ENCODE measurements around the gene NEGR1.
"Not testable (repeated sequence)": the region's sequence is repeated elsewhere in the genome, so short reads cannot be mapped to it uniquely, and the experiment has no call there.

The NEGR1 gene

DNA sequence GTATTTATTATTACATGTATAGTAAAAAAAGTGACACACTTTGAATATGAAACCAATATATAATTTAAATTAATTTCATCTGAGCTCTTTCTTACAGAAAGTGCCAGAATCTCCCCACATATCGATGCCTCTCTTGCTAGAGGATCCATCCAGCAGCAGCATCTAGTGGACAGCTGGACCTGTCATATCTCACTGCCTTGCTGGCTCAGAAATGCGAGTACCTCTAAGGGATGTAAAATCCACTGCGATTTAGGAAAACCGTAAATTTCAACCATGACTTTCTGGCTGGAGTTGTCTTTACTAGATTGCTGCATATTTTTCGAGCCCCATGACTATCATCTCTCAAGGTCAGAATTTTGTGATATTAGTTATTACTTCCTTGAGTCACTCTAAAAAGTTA is 333.8 kb downstream of the NEGR1 start:
- Histone ChIP-seq H3K9ac (ENCODE audit: low read depth, low read length) (no peak overlapping the region), H3K36me3 (ENCODE audit: insufficient read depth, low read length) (no peaks in the 10 kb centered on the region), H3K9me3 (ENCODE audit: control insufficient read depth, insufficient read depth, low read length) (no peaks in the 10 kb centered on the region), H3K4me1 (ENCODE audit: insufficient read depth, low read length) (no peaks in the 10 kb centered on the region)

DNA sequence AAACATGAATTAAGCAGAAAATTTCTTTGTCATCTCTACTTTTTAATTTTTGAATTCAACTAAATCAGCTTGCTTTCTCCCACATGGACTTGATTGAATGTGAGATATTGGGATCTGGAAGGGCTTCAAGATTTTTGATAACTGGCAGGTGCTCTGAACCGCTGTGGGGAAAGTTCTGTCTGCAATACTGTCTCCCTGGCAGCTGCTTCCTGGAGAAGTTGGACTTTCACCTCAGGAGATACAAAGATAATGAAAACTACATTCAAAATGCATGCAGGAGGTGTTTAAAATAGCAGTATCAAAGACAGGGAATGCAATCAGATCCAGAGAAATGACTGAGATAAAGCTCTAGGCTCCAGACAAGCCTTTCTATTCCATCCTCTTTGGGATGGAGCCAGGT is 338.3 kb downstream of the NEGR1 start:
- H3K4me1 ChIP-seq (ENCODE audit: insufficient read depth, low read length) = no peaks in the 10 kb centered on the region
- no peaks in the 10 kb centered on the region for H3K9me3 ChIP-seq (ENCODE audit: control insufficient read depth, insufficient read depth, low read length)

DNA sequence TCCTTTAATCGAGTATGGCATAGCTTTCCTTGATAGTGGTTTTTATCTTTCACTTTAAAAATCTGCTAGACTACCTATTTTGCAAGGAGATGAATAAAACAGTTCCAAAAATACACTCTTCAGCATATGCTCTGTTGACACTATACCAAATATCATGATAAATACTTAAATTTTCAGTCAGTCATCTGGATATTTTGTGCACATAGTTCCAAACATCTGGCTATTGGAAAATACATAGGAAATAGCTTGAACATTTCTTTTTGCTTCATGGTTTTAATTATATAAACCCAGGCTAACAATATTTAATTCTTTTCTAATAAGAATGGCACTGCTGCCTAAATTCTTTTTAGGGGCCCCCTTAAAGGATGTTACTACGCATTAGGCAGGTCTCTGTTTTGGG is 342.1 kb downstream of the NEGR1 start:
- Histone ChIP-seq H3K4me1 (ENCODE audit: insufficient read depth, low read length) (no peaks in the 10 kb centered on the region), H3K9ac (ENCODE audit: low read depth, low read length) (no peak overlapping the region), H3K9me3 (ENCODE audit: control insufficient read depth, insufficient read depth, low read length) (no peaks in the 10 kb centered on the region), H3K36me3 (ENCODE audit: insufficient read depth, low read length) (no peaks in the 10 kb centered on the region)

More for the DNA sequence above, 338.3 kb downstream of the NEGR1 start:
- Histone ChIP-seq H3K36me3 (ENCODE audit: insufficient read depth, low read length) (no peaks in the 10 kb centered on the region), H3K9ac (ENCODE audit: low read depth, low read length) (no peak overlapping the region)

DNA sequence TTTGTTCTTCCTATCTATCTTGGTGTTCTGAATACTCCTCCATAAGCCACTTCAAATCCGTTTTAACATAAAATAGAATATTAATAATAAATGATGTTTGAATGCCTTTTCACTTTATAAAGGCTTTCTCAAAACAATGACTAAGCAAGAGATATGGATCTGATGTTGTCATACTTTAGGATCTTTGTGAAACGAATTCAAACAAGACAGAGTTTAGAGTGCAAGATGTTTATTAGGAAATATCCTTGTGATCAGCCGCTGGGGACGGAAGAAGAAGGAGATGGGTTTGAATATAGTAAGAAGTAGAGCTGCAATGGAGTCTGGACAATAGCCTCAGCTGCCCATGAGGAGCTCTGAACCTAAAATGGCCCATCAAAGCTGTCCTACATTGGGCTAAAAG is 351.8 kb downstream of the NEGR1 start:
- Histone ChIP-seq H3K36me3 (ENCODE audit: insufficient read depth, low read length) (no peaks in the 10 kb centered on the region), H3K9me3 (ENCODE audit: control insufficient read depth, insufficient read depth, low read length) (no peaks in the 10 kb centered on the region), H3K9ac (ENCODE audit: low read depth, low read length) (no peak overlapping the region), H3K4me1 (ENCODE audit: insufficient read depth, low read length) (no peaks in the 10 kb centered on the region)

DNA sequence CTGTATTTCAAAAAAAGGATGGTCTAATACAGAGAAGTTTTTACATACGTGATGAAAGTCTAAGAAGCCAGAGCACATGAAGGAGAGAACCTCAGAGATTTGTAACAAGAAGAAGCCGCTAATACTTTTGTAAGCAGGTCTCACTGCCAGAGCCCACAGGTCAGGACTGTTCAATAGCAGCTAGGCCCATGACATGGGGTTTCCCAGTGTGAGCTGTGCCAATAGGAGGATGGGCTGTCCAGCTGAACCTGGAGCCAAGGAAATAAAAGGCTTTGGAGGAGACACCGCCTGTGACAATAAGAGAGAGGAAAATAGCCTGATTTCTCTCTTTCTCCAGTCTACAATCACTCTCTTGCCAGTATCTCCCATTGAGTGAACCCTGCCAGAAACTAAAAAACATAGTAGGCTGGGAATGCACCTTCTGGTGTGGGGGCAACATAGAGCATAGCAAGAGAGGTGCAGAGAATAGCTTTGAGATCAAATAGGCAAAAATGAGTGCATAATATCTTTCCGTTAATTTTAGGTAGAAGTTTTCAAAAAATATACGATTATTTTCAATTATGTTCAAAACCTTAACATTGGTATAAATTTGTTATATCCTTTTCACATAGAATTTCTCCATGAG is 360.3 kb downstream of the NEGR1 start:
- no peaks in the 10 kb centered on the region for H3K4me1 ChIP-seq (ENCODE audit: insufficient read depth, low read length)
- H3K9ac ChIP-seq (ENCODE audit: low read depth, low read length) = no peak overlapping the region
- H3K9me3 ChIP-seq (ENCODE audit: control insufficient read depth, insufficient read depth, low read length) = no peaks in the 10 kb centered on the region
- no peaks in the 10 kb centered on the region for H3K36me3 ChIP-seq (ENCODE audit: insufficient read depth, low read length)

DNA sequence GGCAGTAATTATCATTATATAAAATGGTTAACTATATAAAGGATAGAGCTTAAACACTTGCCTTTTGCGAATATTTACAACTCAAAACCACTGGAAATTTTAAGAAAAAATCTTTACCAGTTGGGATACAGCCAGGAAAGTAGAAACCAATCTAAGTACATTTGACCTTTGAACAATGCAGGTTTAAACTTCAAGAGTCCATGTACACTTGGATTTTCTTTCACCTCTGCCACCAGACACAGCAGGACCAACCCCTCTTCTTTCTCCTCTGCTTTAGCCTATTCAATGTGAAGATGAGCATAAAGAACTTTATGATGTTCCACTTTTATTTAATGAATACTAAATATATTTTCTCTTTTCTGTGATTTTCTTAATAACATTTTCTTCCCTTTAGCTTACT is 361.1 kb downstream of the NEGR1 start:
- Histone ChIP-seq H3K9me3 (ENCODE audit: control insufficient read depth, insufficient read depth, low read length) (no peaks in the 10 kb centered on the region), H3K4me1 (ENCODE audit: insufficient read depth, low read length) (no peaks in the 10 kb centered on the region), H3K36me3 (ENCODE audit: insufficient read depth, low read length) (no peaks in the 10 kb centered on the region), H3K9ac (ENCODE audit: low read depth, low read length) (no peak overlapping the region)

DNA sequence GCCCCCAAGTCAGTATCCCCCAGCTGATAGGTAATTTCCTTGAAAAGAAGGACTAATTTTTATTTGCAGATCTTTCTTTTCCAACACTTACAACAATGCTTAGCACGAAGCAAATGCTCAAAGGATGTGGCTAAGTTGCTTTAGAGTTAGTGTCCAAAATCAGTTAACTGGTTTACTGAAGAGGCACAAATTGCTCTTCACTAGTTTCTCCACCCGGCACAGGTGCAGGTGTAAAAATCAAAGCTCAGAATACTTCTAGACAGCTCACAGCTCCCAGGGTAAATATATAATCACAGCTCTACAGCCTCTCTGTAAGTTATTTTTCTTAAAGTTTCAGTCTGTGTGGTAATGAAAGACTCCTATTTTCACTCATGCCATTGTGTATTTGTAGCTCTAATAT is 361.8 kb downstream of the NEGR1 start:
- Histone ChIP-seq H3K9ac (ENCODE audit: low read depth, low read length) (no peak overlapping the region), H3K36me3 (ENCODE audit: insufficient read depth, low read length) (no peaks in the 10 kb centered on the region), H3K4me1 (ENCODE audit: insufficient read depth, low read length) (no peaks in the 10 kb centered on the region), H3K9me3 (ENCODE audit: control insufficient read depth, insufficient read depth, low read length) (no peaks in the 10 kb centered on the region)

DNA sequence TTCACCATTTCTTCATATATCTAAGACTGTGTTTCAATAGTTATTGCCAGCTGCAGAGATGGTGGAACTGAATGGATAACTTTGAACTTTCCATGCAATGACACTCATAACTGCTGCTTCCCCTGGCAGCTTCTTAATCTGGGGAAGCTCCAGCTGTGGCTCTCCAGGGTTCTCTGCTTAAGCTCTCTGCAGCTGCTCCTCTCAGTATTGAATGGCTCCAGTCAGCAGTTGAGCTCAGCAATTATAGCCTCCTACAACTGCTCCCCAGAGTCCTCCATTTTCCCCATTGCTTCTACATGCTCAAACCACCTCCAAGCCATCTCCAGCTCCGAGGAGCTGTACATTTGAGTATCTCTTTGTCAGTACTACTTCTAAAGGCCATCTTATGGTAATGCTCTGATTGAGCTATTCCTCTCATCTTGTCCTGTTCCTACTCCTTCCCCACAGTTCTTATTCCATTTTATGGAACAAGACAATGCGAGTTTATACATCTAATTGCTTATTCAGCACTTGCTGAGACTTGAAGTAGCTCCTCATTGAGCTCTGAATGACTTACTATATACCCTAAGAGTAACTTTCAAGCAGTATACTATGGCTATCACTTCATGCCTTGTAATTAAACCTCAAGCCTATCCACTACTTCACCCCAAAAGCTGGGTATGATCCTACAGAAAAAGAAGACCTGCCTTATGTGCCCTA is 362.4 kb downstream of the NEGR1 start:
- no peak overlapping the region for H3K9ac ChIP-seq (ENCODE audit: low read depth, low read length)
- no peaks in the 10 kb centered on the region for H3K4me1 ChIP-seq (ENCODE audit: insufficient read depth, low read length)
- H3K36me3 ChIP-seq (ENCODE audit: insufficient read depth, low read length) = no peaks in the 10 kb centered on the region
- H3K9me3 ChIP-seq (ENCODE audit: control insufficient read depth, insufficient read depth, low read length) = no peaks in the 10 kb centered on the region

DNA sequence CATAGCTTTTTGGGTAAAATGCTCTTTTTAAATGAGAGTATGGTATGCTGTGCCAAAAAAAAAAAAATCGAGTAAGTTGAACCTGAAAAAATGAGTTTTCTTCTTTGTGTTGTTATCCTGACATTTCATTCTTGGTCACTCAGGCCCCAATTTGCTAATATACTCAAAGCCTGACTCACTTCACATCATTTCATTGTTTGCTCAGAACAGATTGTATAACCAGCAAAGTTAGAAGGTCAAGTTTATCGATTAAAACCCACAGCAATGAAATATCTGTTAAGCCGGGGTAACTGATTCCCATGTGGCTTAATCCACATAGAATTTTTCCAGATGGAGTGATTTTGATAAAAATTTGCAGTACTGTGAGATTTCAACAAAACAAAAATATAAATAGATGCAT is 363.7 kb downstream of the NEGR1 start:
- Histone ChIP-seq H3K36me3 (ENCODE audit: insufficient read depth, low read length) (no peaks in the 10 kb centered on the region), H3K9me3 (ENCODE audit: control insufficient read depth, insufficient read depth, low read length) (no peaks in the 10 kb centered on the region), H3K4me1 (ENCODE audit: insufficient read depth, low read length) (no peaks in the 10 kb centered on the region), H3K9ac (ENCODE audit: low read depth, low read length) (no peak overlapping the region)

DNA sequence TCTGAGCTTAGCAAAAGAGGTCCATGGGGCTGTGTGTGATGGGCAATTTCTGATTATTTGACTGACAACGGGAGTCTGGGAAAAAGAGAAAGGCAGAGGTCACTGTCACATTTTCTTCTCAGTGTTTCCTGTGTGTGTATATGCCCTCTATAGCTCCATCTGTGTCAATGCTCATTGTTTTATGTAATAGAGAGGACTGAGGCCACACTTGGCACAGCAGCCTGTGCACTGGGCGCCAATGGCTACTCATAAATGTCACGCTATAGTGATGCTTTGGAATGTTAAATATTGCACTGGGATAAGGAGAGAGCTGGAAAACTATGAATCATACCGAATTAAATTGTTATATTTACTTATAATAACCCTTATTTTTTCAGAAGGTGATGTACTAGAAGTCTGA is 365.4 kb downstream of the NEGR1 start:
- no peaks in the 10 kb centered on the region for H3K4me1 ChIP-seq (ENCODE audit: insufficient read depth, low read length)
- no peak overlapping the region for H3K9ac ChIP-seq (ENCODE audit: low read depth, low read length)
- H3K36me3 ChIP-seq (ENCODE audit: insufficient read depth, low read length) = no peaks in the 10 kb centered on the region
- no peaks in the 10 kb centered on the region for H3K9me3 ChIP-seq (ENCODE audit: control insufficient read depth, insufficient read depth, low read length)

DNA sequence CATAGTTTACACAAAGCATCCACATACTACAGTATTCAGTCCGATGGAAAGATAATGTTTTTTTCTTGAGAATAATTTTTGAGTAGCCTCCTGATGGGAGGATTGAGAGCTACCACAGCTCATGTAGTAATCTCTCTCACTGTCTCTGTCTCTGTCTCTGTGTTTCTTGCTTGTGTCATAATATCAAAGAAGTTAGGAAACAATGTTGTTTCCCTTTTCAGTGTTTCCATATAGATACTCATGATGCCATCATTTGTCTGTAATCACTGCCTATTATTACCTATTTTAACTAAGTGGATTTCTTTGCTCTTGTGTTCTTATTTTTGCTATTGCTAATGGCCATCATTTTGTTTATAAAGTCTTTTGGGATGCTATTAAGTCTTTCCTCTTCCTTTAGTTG is 367.7 kb downstream of the NEGR1 start:
- Histone ChIP-seq H3K9ac (ENCODE audit: low read depth, low read length) (no peak overlapping the region), H3K9me3 (ENCODE audit: control insufficient read depth, insufficient read depth, low read length) (no peaks in the 10 kb centered on the region), H3K4me1 (ENCODE audit: insufficient read depth, low read length) (no peaks in the 10 kb centered on the region), H3K36me3 (ENCODE audit: insufficient read depth, low read length) (no peaks in the 10 kb centered on the region)

DNA sequence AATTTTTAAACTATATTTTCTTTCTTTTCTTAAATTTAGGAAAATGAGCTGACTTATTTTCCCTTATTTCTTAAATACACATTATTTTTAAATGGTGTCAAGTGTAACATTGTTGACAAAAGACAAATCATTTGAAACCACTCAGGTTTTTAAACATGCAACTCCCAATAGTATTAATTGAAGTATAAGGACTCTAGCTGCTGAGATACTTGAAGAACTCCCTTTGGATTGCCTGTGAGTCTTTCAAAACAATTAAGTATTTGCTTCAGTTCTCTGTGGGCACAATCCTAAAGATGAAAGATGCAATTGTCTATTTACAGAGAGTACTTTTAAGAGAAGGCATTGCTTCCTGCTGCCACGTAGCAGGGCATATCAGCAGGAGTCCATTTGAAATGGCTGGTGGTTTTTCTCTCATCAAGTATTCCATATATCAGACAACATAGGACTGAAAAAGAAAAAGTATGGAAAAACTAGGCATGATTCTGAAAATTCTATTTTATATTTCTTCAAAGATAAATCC is 373.4 kb downstream of the NEGR1 start:
- Histone ChIP-seq H3K9me3 (ENCODE audit: control insufficient read depth, insufficient read depth, low read length) (no peaks in the 10 kb centered on the region), H3K4me1 (ENCODE audit: insufficient read depth, low read length) (no peaks in the 10 kb centered on the region), H3K36me3 (ENCODE audit: insufficient read depth, low read length) (no peaks in the 10 kb centered on the region), H3K9ac (ENCODE audit: low read depth, low read length) (no peak overlapping the region)

DNA sequence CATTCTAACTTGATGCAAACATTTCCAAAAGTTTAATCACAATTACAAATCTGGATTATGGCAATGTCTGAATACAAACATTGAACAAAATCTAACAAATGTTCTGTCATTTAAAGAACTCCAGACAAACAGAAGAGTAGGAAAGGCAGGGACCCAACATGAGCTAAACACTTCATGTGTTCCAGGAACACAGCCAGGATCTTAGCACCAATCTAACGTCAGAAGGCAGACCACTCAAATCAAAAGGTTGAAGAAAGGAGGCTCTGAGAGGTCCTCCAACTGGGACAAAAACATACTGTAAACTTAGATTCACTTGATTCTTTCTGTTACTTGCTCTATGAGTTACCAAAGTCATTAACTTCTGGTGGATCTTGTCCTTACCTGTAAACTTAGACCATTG is 374.0 kb downstream of the NEGR1 start:
- no peak overlapping the region for H3K9ac ChIP-seq (ENCODE audit: low read depth, low read length)
- H3K4me1 ChIP-seq (ENCODE audit: insufficient read depth, low read length) = no peaks in the 10 kb centered on the region
- no peaks in the 10 kb centered on the region for H3K9me3 ChIP-seq (ENCODE audit: control insufficient read depth, insufficient read depth, low read length)
- no peaks in the 10 kb centered on the region for H3K36me3 ChIP-seq (ENCODE audit: insufficient read depth, low read length)

DNA sequence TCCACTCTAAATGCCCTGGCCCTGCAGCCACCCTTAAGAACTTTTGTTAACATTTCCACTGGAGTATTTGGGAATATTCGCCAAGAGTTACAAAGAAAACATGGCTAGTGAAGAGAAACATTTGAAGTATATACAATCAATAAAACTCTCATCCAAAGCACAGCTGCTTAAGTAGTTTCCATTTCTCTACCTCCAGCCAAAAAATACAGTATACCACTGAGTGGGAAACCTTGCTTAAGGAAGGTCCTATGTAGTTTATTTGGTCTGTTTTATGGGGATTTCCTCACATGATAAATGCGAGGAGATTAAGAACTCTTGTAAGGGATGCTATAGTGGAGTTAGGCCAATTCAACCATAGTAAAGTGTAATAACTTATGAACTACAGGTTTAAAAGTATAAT is 382.5 kb downstream of the NEGR1 start:
- no peaks in the 10 kb centered on the region for H3K4me1 ChIP-seq (ENCODE audit: insufficient read depth, low read length)
- H3K9ac ChIP-seq (ENCODE audit: low read depth, low read length) = no peak overlapping the region
- no peaks in the 10 kb centered on the region for H3K9me3 ChIP-seq (ENCODE audit: control insufficient read depth, insufficient read depth, low read length)
- no peaks in the 10 kb centered on the region for H3K36me3 ChIP-seq (ENCODE audit: insufficient read depth, low read length)

DNA sequence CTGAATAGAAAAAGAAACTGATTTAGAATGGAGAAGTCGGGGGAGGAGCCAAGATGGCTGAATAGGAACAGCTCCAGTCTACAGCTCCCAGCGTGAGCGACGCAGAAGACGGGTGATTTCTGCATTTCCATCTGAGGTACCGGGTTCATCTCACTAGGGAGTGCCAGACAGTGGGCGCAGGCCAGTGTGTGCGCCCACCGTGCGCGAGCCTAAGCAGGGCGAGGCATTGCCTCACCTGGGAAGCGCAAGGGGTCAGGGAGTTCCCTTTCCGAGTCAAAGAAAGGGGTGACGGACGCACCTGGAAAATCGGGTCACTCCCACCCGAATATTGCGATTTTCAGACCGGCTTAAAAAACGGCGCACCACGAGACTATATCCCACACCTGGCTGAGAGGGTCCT is 394.2 kb downstream of the NEGR1 start:
- H3K9ac ChIP-seq (ENCODE audit: low read depth, low read length) = peak overlapping the region; percentile 40
- H3K4me1 ChIP-seq (ENCODE audit: insufficient read depth, low read length); H3K36me3 ChIP-seq (ENCODE audit: insufficient read depth, low read length); H3K9me3 ChIP-seq (ENCODE audit: control insufficient read depth, insufficient read depth, low read length): not testable (repeated sequence)

Measured in ES-I3 (cell line).